ELR (cell line): ENCODE results near the gene PHF12.
"Not testable (repeated sequence)": the region's sequence is repeated elsewhere in the genome, so short reads cannot be mapped to it uniquely, and the experiment has no call there.

Experiments used
- DNase-seq: peaks from one replicate; pipeline ENCODE4 v3.0.0-alpha.2; 2015; ENCODE audit warnings: low read depth

The PHF12 gene

GRCh38 chr17:28953444-28954118, 2.3 kb upstream of the PHF12 start:
- peak; percentile 65 for DNase-seq

GRCh38 chr17:28951991-28952975, 965 bp upstream of the PHF12 start:
- peak; percentile 100 for DNase-seq

- peak; percentile 38 for DNase-seq
Observed at GRCh38 chr17:28950752-28951427, 428 bp downstream of the PHF12 start.

- peak; percentile 68 for DNase-seq
Observed at GRCh38 chr17:28950017-28950751, 1.1 kb downstream of the PHF12 start.

GRCh38 chr17:28949185-28950016, 1.9 kb downstream of the PHF12 start:
- DNase-seq = peak; percentile 70

- DNase-seq = no peak
Observed at GRCh38 chr17:28948873-28949184, 2.5 kb downstream of the PHF12 start.

GRCh38 chr17:28948342-28948741, 3.0 kb downstream of the PHF12 start:
- DNase-seq = peak; percentile 19

GRCh38 chr17:28947639-28948038, 3.7 kb downstream of the PHF12 start:
- no peak for DNase-seq

- DNase-seq = peak; percentile 94
Observed at GRCh38 chr17:28946239-28946638, 5.1 kb downstream of the PHF12 start.

- DNase-seq = peak; percentile 83
Observed at GRCh38 chr17:28944862-28945741, 6.2 kb downstream of the PHF12 start.

- no peak for DNase-seq
Observed at GRCh38 chr17:28944343-28944742, 7.0 kb downstream of the PHF12 start.

- no peak for DNase-seq
Observed at GRCh38 chr17:28942925-28943324, 8.4 kb downstream of the PHF12 start.

GRCh38 chr17:28941251-28941650, 10.1 kb downstream of the PHF12 start:
- no peak for DNase-seq

GRCh38 chr17:28940675-28941074, 10.6 kb downstream of the PHF12 start:
- no peak for DNase-seq

- DNase-seq = no peak
Observed at GRCh38 chr17:28940142-28940541, 11.2 kb downstream of the PHF12 start.

GRCh38 chr17:28938552-28938951, 12.8 kb downstream of the PHF12 start:
- DNase-seq = no peak

GRCh38 chr17:28937044-28937729, 14.1 kb downstream of the PHF12 start:
- no peak for DNase-seq

- DNase-seq = no peak
Observed at GRCh38 chr17:28935744-28936460, 15.4 kb downstream of the PHF12 start.

- not testable (repeated sequence) for DNase-seq
Observed at GRCh38 chr17:28934508-28934907, 16.8 kb downstream of the PHF12 start.
